Measurements from ENCODE around the gene CCDC43.
"Not testable (repeated sequence)": the region's sequence is repeated elsewhere in the genome, so short reads cannot be mapped to it uniquely, and the experiment has no call there.

- not testable (repeated sequence) for TF ChIP-seq CTCF (conservative IDR thresholded peaks at IDR 0.05 in 1 of 2, IDR thresholded peaks at IDR 0.05 in 1 of 2; ENCODE audit: low read depth in 1 of 2, low read length in 2 of 2); EZH2 (IDR thresholded peaks at IDR 0.05; ENCODE audit: low read length, missing control alignments)
Observed at GRCh38 chr17:44700288-44700687, 10.7 kb upstream of the CCDC43 start.
